Measurements from ENCODE around the gene APBB1IP. TPM values are rescaled to one million over a fixed set of nuclear protein-coding genes. Genes with fewer than 3 reads are reported as not detected.
A peak's percentile ranks its signal among the peaks of the same experiment; 100 is the strongest.

APBB1IP gene
- total RNA-seq, 1 experiment from 2014 or later, result not detected

GRCh38 chr10:26439406-26440087 lies 1.4 kb downstream of the APBB1IP start:
- no peak for TF ChIP-seq CTCF (conservative IDR thresholded peaks at IDR 0.05)
- Mint-ChIP-seq H3K36me3 (ENCODE audit: insufficient read depth in 1 of 3, low read depth in 3 of 3) (no peaks in the 10 kb centered on the region), H3K4me3 (peak overlapping the region in 1 of 2 experiments; percentile 56; a peak in 1 of 5 replicates), H3K27ac (no peak overlapping the region), H3K9me3 (no peaks in the 10 kb centered on the region), H3K4me1 (0 out of 4 replicates have a peak, but pooled peaks cover 0 to 4% of the 10 kb centered on the region in 2 experiments), H3K27me3 (ENCODE audit: low read depth) (peaks cover 30% of the 10 kb centered on the region)
- Histone ChIP-seq H4K20me1 (ENCODE audit: control insufficient read depth, insufficient read depth, insufficient read length) (no peaks in the 10 kb centered on the region), H4K91ac (ENCODE audit: insufficient read length, low read depth, low read length) (no peak overlapping the region), H3K23ac (ENCODE audit: insufficient read length, low read depth, low read length) (no peak overlapping the region), H3K23me2 (ENCODE audit: insufficient read length, low read depth, low read length, poor library complexity, severe bottlenecking) (peaks cover 4% of the 10 kb centered on the region), H3K14ac (ENCODE audit: insufficient read depth, low read length) (no peak overlapping the region), H3T11ph (ENCODE audit: low read length) (no peak overlapping the region), H2BK5ac (ENCODE audit: insufficient read length, low read length) (no peak overlapping the region), H2BK20ac (ENCODE audit: low read depth, low read length, poor library complexity, severe bottlenecking) (no peak overlapping the region), H3K4ac (ENCODE audit: low read depth, low read length) (no peak overlapping the region), H3K27me3 (ENCODE audit: insufficient read depth, low read length) (peaks cover 2% of the 10 kb centered on the region; the same call in 1 of the 2 replicates), H2AK5ac (ENCODE audit: insufficient read length, low read length) (no peak overlapping the region), H3K79me2 (ENCODE audit: insufficient read depth, low read length) (no peaks in the 10 kb centered on the region), H3K9me3 (ENCODE audit: control insufficient read depth, low read depth, low read length) (no peaks in the 10 kb centered on the region), H2BK15ac (ENCODE audit: low read depth, low read length) (no peak overlapping the region), H3K9ac (ENCODE audit: extremely low read depth, insufficient read length, low read length) (no peak overlapping the region), H3K18ac (ENCODE audit: insufficient read length, low read depth, low read length) (no peak overlapping the region), H4K5ac (ENCODE audit: insufficient read length, low read depth, low read length) (no peak overlapping the region), H3K79me1 (ENCODE audit: insufficient read depth, low read depth, low read length, poor library complexity, severe bottlenecking) (no peaks in the 10 kb centered on the region), H3K4me1 (ENCODE audit: insufficient read depth, low read length) (no peaks in the 10 kb centered on the region), H2BK12ac (ENCODE audit: insufficient read length, low read depth, low read length) (no peak overlapping the region), H3K27ac (ENCODE audit: insufficient read length, low read depth, low read length) (no peak overlapping the region), H3K56ac (ENCODE audit: insufficient read length, low read depth, low read length) (no peak overlapping the region), H4K8ac (replicated peaks; ENCODE audit: insufficient read length, low read depth, low read length) (no peak overlapping the region), H3K4me2 (ENCODE audit: insufficient read depth, insufficient read length, low read length) (no peak overlapping the region), H2AFZ (ENCODE audit: low read length) (no peak overlapping the region), H2BK120ac (ENCODE audit: low read depth, low read length, poor library complexity, severe bottlenecking) (no peak overlapping the region)
- DNase-seq, result no peak
- WGBS (ENCODE audit: extremely low coverage, insufficient read length, low lambda C conversion rate), result 100% methylated on average over 1 of the region's 14 CpGs

Data from H9 (cell line).